ENCODE measurements around the gene KCNH4.

- TF ChIP-seq CTCF (IDR thresholded peaks at IDR 0.05; ENCODE audit: poor library complexity), result no peak
- TF ChIP-seq EZH2 (IDR thresholded peaks at IDR 0.05; ENCODE audit: borderline replicate concordance), result no peak
These were observed 12.4 kb upstream of the KCNH4 start for GRCh38 chr17:42193216-42193968.
